ENCODE results near the gene IFI16. TPM values are rescaled to one million over a fixed set of nuclear protein-coding genes. Genes with fewer than 3 reads are reported as not detected.

Gene IFI16
- total RNA-seq, 1 donor from 2014 or later: 21.9 TPM

GRCh38 chr1:158972841-158973240 is 36.9 kb upstream of the IFI16 start:
- no peaks in the 10 kb centered on the region for H3K36me3 ChIP-seq
- no peaks in the 10 kb centered on the region for H3K4me1 ChIP-seq
- no peak for DNase-seq
- H3K27me3 ChIP-seq (ENCODE audit: low read depth): no peaks in the 10 kb centered on the region
- no peak overlapping the region for H3K4me3 ChIP-seq
- H3K27ac ChIP-seq (replicated peaks): no peak overlapping the region
- no peaks in the 10 kb centered on the region for H3K9me3 ChIP-seq (replicated peaks)
- TF ChIP-seq, protein P1, sequence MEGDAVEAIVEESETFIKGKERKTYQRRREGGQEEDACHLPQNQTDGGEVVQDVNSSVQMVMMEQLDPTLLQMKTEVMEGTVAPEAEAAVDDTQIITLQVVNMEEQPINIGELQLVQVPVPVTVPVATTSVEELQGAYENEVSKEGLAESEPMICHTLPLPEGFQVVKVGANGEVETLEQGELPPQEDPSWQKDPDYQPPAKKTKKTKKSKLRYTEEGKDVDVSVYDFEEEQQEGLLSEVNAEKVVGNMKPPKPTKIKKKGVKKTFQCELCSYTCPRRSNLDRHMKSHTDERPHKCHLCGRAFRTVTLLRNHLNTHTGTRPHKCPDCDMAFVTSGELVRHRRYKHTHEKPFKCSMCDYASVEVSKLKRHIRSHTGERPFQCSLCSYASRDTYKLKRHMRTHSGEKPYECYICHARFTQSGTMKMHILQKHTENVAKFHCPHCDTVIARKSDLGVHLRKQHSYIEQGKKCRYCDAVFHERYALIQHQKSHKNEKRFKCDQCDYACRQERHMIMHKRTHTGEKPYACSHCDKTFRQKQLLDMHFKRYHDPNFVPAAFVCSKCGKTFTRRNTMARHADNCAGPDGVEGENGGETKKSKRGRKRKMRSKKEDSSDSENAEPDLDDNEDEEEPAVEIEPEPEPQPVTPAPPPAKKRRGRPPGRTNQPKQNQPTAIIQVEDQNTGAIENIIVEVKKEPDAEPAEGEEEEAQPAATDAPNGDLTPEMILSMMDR (IDR thresholded peaks at IDR 0.05; ENCODE audit: borderline replicate concordance): no peak
- intact Hi-C loops (cut with micrococcal nuclease): no loop called here

DNA sequence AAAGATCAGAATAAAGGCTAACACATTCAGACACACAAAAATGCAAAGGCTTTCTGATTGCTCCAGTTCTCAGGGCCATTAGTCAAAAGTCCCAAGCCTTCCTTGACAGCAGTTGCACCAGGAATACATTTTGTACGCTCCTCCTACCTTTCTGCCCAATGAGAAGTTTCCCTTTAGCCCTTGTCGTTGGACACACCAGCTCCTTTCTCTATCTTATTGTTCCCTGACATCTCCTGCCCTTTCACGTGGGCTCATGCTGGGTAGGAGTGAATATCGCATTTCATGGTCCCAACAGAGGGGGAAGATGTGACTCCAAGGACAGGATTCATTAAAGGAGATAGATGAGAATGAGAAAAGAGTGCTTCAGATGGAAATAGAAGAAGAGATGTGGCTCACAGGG is 33.5 kb upstream of the IFI16 start:
- Histone ChIP-seq H3K4me3 (no peak overlapping the region), H3K27ac (replicated peaks) (no peak overlapping the region), H3K4me1 (no peaks in the 10 kb centered on the region), H3K27me3 (ENCODE audit: low read depth) (no peaks in the 10 kb centered on the region), H3K9me3 (replicated peaks) (peaks cover 16% of the 10 kb centered on the region), H3K36me3 (no peaks in the 10 kb centered on the region)
- TF ChIP-seq, protein P1 (IDR thresholded peaks at IDR 0.05; ENCODE audit: borderline replicate concordance): no peak
- intact Hi-C loops (cut with micrococcal nuclease): no loop called here
- no peak for DNase-seq

GRCh38 chr1:158978730-158979129 is 31.0 kb upstream of the IFI16 start:
- Histone ChIP-seq H3K27me3 (ENCODE audit: low read depth) (no peaks in the 10 kb centered on the region), H3K4me3 (no peak overlapping the region), H3K36me3 (no peaks in the 10 kb centered on the region), H3K4me1 (no peaks in the 10 kb centered on the region), H3K9me3 (replicated peaks) (peaks cover 35% of the 10 kb centered on the region), H3K27ac (replicated peaks) (no peak overlapping the region)
- DNase-seq: no peak
- intact Hi-C loops (cut with micrococcal nuclease): no loop called here
- TF ChIP-seq, protein P1 (IDR thresholded peaks at IDR 0.05; ENCODE audit: borderline replicate concordance): no peak

- Histone ChIP-seq H3K27me3 (ENCODE audit: low read depth) (no peaks in the 10 kb centered on the region), H3K4me1 (no peaks in the 10 kb centered on the region), H3K4me3 (no peak overlapping the region), H3K36me3 (no peaks in the 10 kb centered on the region), H3K27ac (replicated peaks) (no peak overlapping the region), H3K9me3 (replicated peaks) (peaks cover 35% of the 10 kb centered on the region)
- intact Hi-C loops (cut with micrococcal nuclease): no loop called here
- DNase-seq: no peak
- TF ChIP-seq, protein P1 (IDR thresholded peaks at IDR 0.05; ENCODE audit: borderline replicate concordance): no peak
Observed at GRCh38 chr1:158979229-158979628, 30.5 kb upstream of the IFI16 start.

GRCh38 chr1:158983235-158983634 is 26.5 kb upstream of the IFI16 start:
- no peak overlapping the region for H3K4me3 ChIP-seq
- peaks cover 46% of the 10 kb centered on the region for H3K9me3 ChIP-seq (replicated peaks)
- DNase-seq: no peak
- H3K27me3 ChIP-seq (ENCODE audit: low read depth): no peaks in the 10 kb centered on the region
- intact Hi-C loops (cut with micrococcal nuclease): no loop called here
- no peaks in the 10 kb centered on the region for H3K36me3 ChIP-seq
- no peak overlapping the region for H3K27ac ChIP-seq (replicated peaks)
- TF ChIP-seq, protein P1 (IDR thresholded peaks at IDR 0.05; ENCODE audit: borderline replicate concordance): no peak
- H3K4me1 ChIP-seq: no peaks in the 10 kb centered on the region

DNA sequence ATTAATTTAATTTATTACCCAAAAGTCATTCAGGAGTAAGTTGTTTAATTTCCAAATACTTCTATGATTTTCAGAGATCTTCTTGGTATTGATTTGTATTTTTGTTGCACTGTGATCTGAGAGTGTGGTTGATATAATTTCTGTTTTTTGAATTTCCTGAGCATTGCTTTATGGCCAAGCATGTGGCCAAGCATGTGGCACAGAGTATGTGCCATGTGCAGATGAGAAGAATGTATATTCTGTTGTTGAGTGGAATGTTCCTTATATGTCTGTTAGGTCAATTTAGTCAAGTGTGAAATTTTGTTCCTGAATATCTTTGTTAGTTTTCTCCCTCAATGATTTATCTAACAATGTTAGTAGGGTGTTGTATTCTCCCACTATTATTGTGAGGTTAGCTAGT is 25.3 kb upstream of the IFI16 start:
- DNase-seq: no peak
- no peaks in the 10 kb centered on the region for H3K27me3 ChIP-seq (ENCODE audit: low read depth)
- intact Hi-C loops (cut with micrococcal nuclease): no loop called here
- no peaks in the 10 kb centered on the region for H3K36me3 ChIP-seq
- H3K4me1 ChIP-seq: no peaks in the 10 kb centered on the region
- no peak overlapping the region for H3K4me3 ChIP-seq
- TF ChIP-seq, protein P1 (IDR thresholded peaks at IDR 0.05; ENCODE audit: borderline replicate concordance): no peak
- peaks cover 46% of the 10 kb centered on the region for H3K9me3 ChIP-seq (replicated peaks)
- no peak overlapping the region for H3K27ac ChIP-seq (replicated peaks)
